H1 (cell line): ENCODE data around the gene ARAP3. TPM values are rescaled to one million over a fixed set of nuclear protein-coding genes. Genes with fewer than 3 reads are reported as not detected.

Source experiments
- CTCF ChIA-PET: fragments of 300-600 bp; sonication (Branson Sonifier 250); formaldehyde crosslinking; loops from one replicate; lab custom pipeline; 2021; ENCODE audit not compliant: partially characterized antibody; lab: Charles Lee
- POLR2A ChIA-PET: fragments of 300-600 bp; sonication (Branson Sonifier 250); formaldehyde crosslinking; loops from one replicate; lab custom pipeline; 2021; ENCODE audit warnings: inconsistent platforms; ENCODE audit not compliant: partially characterized antibody; lab: Charles Lee
- DNase-seq, 2 experiments: peaks; one replicate each; pipeline versions ENCODE4 v3.0.0 to v3.0.0-alpha.2; 2010 to 2022; ENCODE audit warnings: low spot score in 2 of 2, low read depth in 1 of 2, mixed read lengths in 1 of 2
- FAIRE-seq: peaks from 2 replicates; lab custom pipeline; 2011; peaks lifted over from hg19 to GRCh38; lab: Jason Lieb, UNC
- H2AFZ ChIP-seq: 2 replicates; pipeline ENCODE4 v1.8.1; 2012; ENCODE audit warnings: low read length, inconsistent platforms
- H2AK5ac ChIP-seq: 2 replicates; pipeline ENCODE4 v1.6.1; 2013; ENCODE audit warnings: low read depth, low read length
- H2BK120ac ChIP-seq: replicated peaks from 2 replicates; pipeline ENCODE3; 2013; ENCODE audit warnings: low read depth, low read length, inconsistent platforms
- H2BK12ac ChIP-seq: 2 replicates; pipeline ENCODE4 v1.6.1; 2013; ENCODE audit warnings: low read depth, low read length
- H2BK15ac ChIP-seq: 2 replicates; pipeline ENCODE4 v1.6.1; 2013; ENCODE audit warnings: low read length
- H2BK20ac ChIP-seq: 2 replicates; pipeline ENCODE4 v1.6.1; 2013; ENCODE audit warnings: low read length
- H2BK5ac ChIP-seq: 2 replicates; pipeline ENCODE4 v1.6.1; 2013; ENCODE audit warnings: low read depth, low read length
- H3K14ac ChIP-seq: 2 replicates; pipeline ENCODE4 v1.6.1; 2013; ENCODE audit warnings: inconsistent platforms; ENCODE audit not compliant: insufficient read length
- H3K18ac ChIP-seq: 2 replicates; pipeline ENCODE4 v1.6.1; 2013; ENCODE audit warnings: low read length; ENCODE audit errors: extremely low read depth
- H3K23ac ChIP-seq: 2 replicates; pipeline ENCODE4 v1.6.1; 2013; ENCODE audit warnings: inconsistent platforms; ENCODE audit not compliant: insufficient read length
- H3K23me2 ChIP-seq: 2 replicates; pipeline ENCODE4 v1.6.1; 2013; ENCODE audit warnings: low read depth, low read length
- H3K27ac ChIP-seq: 2 replicates; pipeline ENCODE4 v1.6.1; 2011; ENCODE audit warnings: low read depth, low read length, inconsistent platforms
- H3K27me3 ChIP-seq, 4 experiments: replicated peaks in 1 of 4; 1 replicate in 1 of 4; 2 replicates in 3 of 4; pipeline versions ENCODE4 v1.6.1 to v1.8.1; 2011 to 2013; ENCODE audit warnings: low read length in 3 of 4, mild to moderate bottlenecking in 3 of 4, inconsistent platforms in 2 of 4, mixed read lengths in 2 of 4, moderate library complexity in 1 of 4; ENCODE audit not compliant: control insufficient read depth in 3 of 4, insufficient read depth in 3 of 4; ENCODE audit errors: extremely low read depth in 1 of 4
- H3K36me3 ChIP-seq, 4 experiments: 2 replicates each; pipeline versions ENCODE4 v1.6.1 to v1.8.1; 2011 to 2013; ENCODE audit warnings: mild to moderate bottlenecking in 4 of 4, low read length in 3 of 4, moderate library complexity in 2 of 4, control low read depth in 1 of 4, inconsistent platforms in 1 of 4; ENCODE audit not compliant: insufficient read depth in 4 of 4, control insufficient read depth in 2 of 4
- H3K4ac ChIP-seq: replicated peaks from 2 replicates; pipeline ENCODE3; 2013; ENCODE audit warnings: low read length, low read depth, mixed read lengths, inconsistent platforms; ENCODE audit not compliant: insufficient read length
- H3K4me1 ChIP-seq, 4 experiments: replicated peaks in 1 of 4; 1 replicate in 1 of 4; 2 replicates in 3 of 4; pipeline versions ENCODE4 v1.6.1 to v1.8.1; 2011 to 2013; ENCODE audit warnings: low read length in 3 of 4, inconsistent platforms in 2 of 4, mixed read lengths in 1 of 4; ENCODE audit not compliant: insufficient read depth in 4 of 4, control insufficient read depth in 3 of 4
- H3K4me2 ChIP-seq, 2 experiments: 2 replicates each; pipeline versions ENCODE4 v1.6.1 to v1.8.1; 2011 to 2013; ENCODE audit warnings: low read depth in 2 of 2, low read length in 2 of 2, control low read depth in 1 of 2, inconsistent platforms in 1 of 2, mild to moderate bottlenecking in 1 of 2; ENCODE audit not compliant: insufficient read depth in 1 of 2
- H3K4me3 ChIP-seq, 4 experiments: fragments of 200-600, 300-600 bp in 1 of 4; sonication (generic), shearing (Covaris generic), sonication (Bioruptor Twin) in 1 of 4; 2 replicates each; pipeline versions ENCODE4 v1.5.1 to v1.8.1; 2011 to 2016; ENCODE audit warnings: low read length in 4 of 4, low read depth in 3 of 4, control low read depth in 2 of 4, inconsistent platforms in 2 of 4, mild to moderate bottlenecking in 2 of 4, mixed read lengths in 1 of 4, moderate library complexity in 1 of 4; ENCODE audit not compliant: insufficient read depth in 2 of 4; ENCODE audit errors: extremely low read depth in 1 of 4
- H3K56ac ChIP-seq: replicated peaks from 2 replicates; pipeline ENCODE3; 2013; ENCODE audit warnings: low read depth, mild to moderate bottlenecking, mixed read lengths, low read length, inconsistent platforms; ENCODE audit not compliant: insufficient read length
- H3K79me1 ChIP-seq: 2 replicates; pipeline ENCODE4 v1.6.1; 2013; ENCODE audit warnings: low read depth, low read length, control low read depth
- H3K79me2 ChIP-seq, 2 experiments: 2 replicates each; pipeline versions ENCODE4 v1.6.1 to v1.8.1; 2012 to 2013; ENCODE audit warnings: low read length in 2 of 2, mild to moderate bottlenecking in 2 of 2, inconsistent platforms in 1 of 2; ENCODE audit not compliant: insufficient read depth in 2 of 2, control insufficient read depth in 1 of 2
- H3K9ac ChIP-seq, 4 experiments: replicated peaks in 1 of 4; 1 replicate in 1 of 4; 2 replicates in 3 of 4; pipeline versions ENCODE4 v1.6.1 to v1.8.1; 2011 to 2013; ENCODE audit warnings: low read depth in 3 of 4, low read length in 3 of 4, control low read depth in 2 of 4, mild to moderate bottlenecking in 2 of 4, moderate library complexity in 2 of 4, inconsistent platforms in 1 of 4; ENCODE audit errors: extremely low read depth in 1 of 4
- H3K9me3 ChIP-seq, 2 experiments: 2 replicates each; pipeline versions ENCODE4 v1.6.1 to v1.8.1; 2012 to 2013; ENCODE audit warnings: mild to moderate bottlenecking in 2 of 2, moderate library complexity in 2 of 2, control low read depth in 1 of 2, inconsistent platforms in 1 of 2, low read depth in 1 of 2, low read length in 1 of 2, mixed read lengths in 1 of 2; ENCODE audit not compliant: insufficient read depth in 2 of 2
- H4K20me1 ChIP-seq, 2 experiments: replicated peaks in 1 of 2; 2 replicates each; pipeline versions ENCODE3 to v1.8.1; 2011 to 2013; ENCODE audit warnings: inconsistent platforms in 2 of 2, low read length in 2 of 2, mild to moderate bottlenecking in 1 of 2; ENCODE audit not compliant: insufficient read depth in 2 of 2, control insufficient read depth in 1 of 2
- H4K5ac ChIP-seq: 2 replicates; pipeline ENCODE4 v1.6.1; 2013; ENCODE audit warnings: low read length, low read depth, mixed read lengths, inconsistent platforms; ENCODE audit not compliant: insufficient read length
- H4K8ac ChIP-seq: 2 replicates; pipeline ENCODE4 v1.8.0; 2013; ENCODE audit warnings: mild to moderate bottlenecking, moderate library complexity, low read length, inconsistent platforms; ENCODE audit not compliant: insufficient read depth; ENCODE audit errors: extremely low read depth
- H4K91ac ChIP-seq: replicated peaks from 2 replicates; pipeline ENCODE3; 2013; ENCODE audit warnings: low read length, mixed read lengths, inconsistent platforms; ENCODE audit not compliant: insufficient read length
- CREB1 ChIP-seq: IDR thresholded peaks from 2 replicates; pipeline ENCODE4 v1.6.1; 2012; ENCODE audit warnings: inconsistent platforms
- EGR1 ChIP-seq: IDR thresholded peaks from 2 replicates; pipeline ENCODE4 v1.6.1; 2011; ENCODE audit warnings: low read depth, low read length, borderline replicate concordance
- TAF7 ChIP-seq: optimal IDR thresholded peaks from 2 replicates; pipeline ENCODE3; 2011; ENCODE audit warnings: low read depth, mild to moderate bottlenecking, inconsistent platforms, low read length, moderate library complexity, borderline replicate concordance
- WGBS, 2 experiments: shearing (Covaris generic) in 1 of 2; methylation state at CpG; one replicate each; pipeline versions ENCODE4 v1.1.6 to v1.1.7; 2013 to 2015; ENCODE audit warnings: low lambda C conversion rate in 2 of 2, mixed read lengths in 2 of 2, inconsistent platforms in 1 of 2, low coverage in 1 of 2, missing lambda C conversion rate in 1 of 2; ENCODE audit not compliant: insufficient replicate concordance in 2 of 2, insufficient coverage in 1 of 2, insufficient read length in 1 of 2; ENCODE audit errors: extremely low coverage in 1 of 2, missing lambda C conversion rate in 1 of 2; 5-methylcytosine and 5-hydroxymethylcytosine counted together
- polyA plus RNA-seq, 7 experiments: library from polyadenylated mRNA; depleted of rRNA in 3 of 7; stranded (reverse) in 5 of 7; unstranded in 2 of 7; fragments of >200 nt in 5 of 7; fragments of 200-250 nt in 2 of 7; gene quantifications; 1 replicate in 5 of 7; 2 replicates in 1 of 7; 4 replicates in 1 of 7; pipeline versions ENCODE4 v1.2.1 to v1.2.3, GENCODE V29; 2011 to 2013; ENCODE audit warnings: missing spikeins in 2 of 7, mixed read lengths in 2 of 7
- total RNA-seq: library from RNA; stranded (reverse); fragmentation: NEBNext Ultra II Directional; extraction: Animal tissue kit (Norgen Biotek cat#: 25700); gene quantifications from 2 replicates; pipeline ENCODE4 v1.2.1, GENCODE V29; 2021

ARAP3 gene
- total and polyA plus RNA-seq, 2 of the 8 experiments (the other 6 are each of a cell fraction or from before 2014, with no cell fraction given), result 14.4 to 48.6 TPM

- H3K4ac ChIP-seq, result no peak overlapping the region
- H3K9ac ChIP-seq, result no peak overlapping the region
- FAIRE-seq (no peak), DNase-seq (no peak)
- no peak overlapping the region; the same call in 1 of the 2 replicates for H2AK5ac ChIP-seq
- no peak overlapping the region for H4K8ac ChIP-seq
- no peak overlapping the region for H3K18ac ChIP-seq
- H2BK5ac ChIP-seq, result no peak overlapping the region
- no peak overlapping the region for H3K27ac ChIP-seq
- H3K36me3 ChIP-seq, result no peaks in the 10 kb centered on the region
- ChIA-PET POLR2A (interaction anchor here (0.7 to 3.1 kb wide), 14 partner anchors 8 to 321 kb away, joined by 3 to 18 read pairs (median 4); partner anchors contain the start of genes DELE1, DIAPH1, GNPDA1 and PCDH1), CTCF (interaction anchor here (0.5 to 15.1 kb wide), 61 partner anchors 8 to 454 kb away, joined by 3 to 345 read pairs (median 6); partner anchors contain the start of genes ARAP3, DELE1, FCHSD1 and HDAC3)
- H4K5ac ChIP-seq, result no peak overlapping the region
- TF ChIP-seq CREB1, result no peak
- no peak for TF ChIP-seq EGR1
- TF ChIP-seq TAF7, result no peak
- H2BK12ac ChIP-seq, result peak overlapping the region; percentile 35; the same call in 1 of the 2 replicates
- no peak overlapping the region for H2BK20ac ChIP-seq
- 0 out of 2 replicates have a peak overlapping the region, but pooled peaks have one; percentile 4 for H2BK15ac ChIP-seq
- H4K91ac ChIP-seq, result no peak overlapping the region
- H3K23ac ChIP-seq, result no peak overlapping the region
- H3K56ac ChIP-seq, result no peak overlapping the region
- no peak overlapping the region for H2BK120ac ChIP-seq
- H3K27me3 ChIP-seq, result peaks cover 0 to 11% (median 2%) of the 10 kb centered on the region in 4 experiments; a peak in 2 of 7 replicates
- no peaks in the 10 kb centered on the region for H4K20me1 ChIP-seq
- H3K4me1 ChIP-seq, result peaks cover 4 to 13% (median 9%) of the 10 kb centered on the region in 4 experiments
- no peaks in the 10 kb centered on the region for H3K23me2 ChIP-seq
- no peaks in the 10 kb centered on the region for H3K79me1 ChIP-seq
- no peak overlapping the region for H3K14ac ChIP-seq
- H3K79me2 ChIP-seq, result no peaks in the 10 kb centered on the region
- no peaks in the 10 kb centered on the region for H3K9me3 ChIP-seq
- no peak overlapping the region for H3K4me2 ChIP-seq
- WGBS, 2 experiments, result 83% methylated on average over 9 of the region's 9 CpGs; no CpG with 5 or more reads in 1 of the 2 experiments
- no peak overlapping the region for H2AFZ ChIP-seq
- H3K4me3 ChIP-seq, result no peak overlapping the region
Measured at GRCh38 chr5:141691286-141691866, 9.3 kb upstream of the ARAP3 start.
